GM19324 (cell line): Measurements from ENCODE around the gene ATP9A.
"Not testable (repeated sequence)": the region's sequence is repeated elsewhere in the genome, so short reads cannot be mapped to it uniquely, and the experiment has no call there.

Source experiments
- ATAC-seq: cut with Tn5 transposase; IDR thresholded peaks from one replicate; pipeline ENCODE4 v1.9.1; 2021; ENCODE audit warnings: mild to moderate bottlenecking, moderate library complexity; ENCODE audit not compliant: unreplicated experiment, low FRiP score

ATP9A gene

GRCh38 chr20:51792960-51793359 lies 24.8 kb upstream of the ATP9A start:
- ATAC-seq: no peak

DNA sequence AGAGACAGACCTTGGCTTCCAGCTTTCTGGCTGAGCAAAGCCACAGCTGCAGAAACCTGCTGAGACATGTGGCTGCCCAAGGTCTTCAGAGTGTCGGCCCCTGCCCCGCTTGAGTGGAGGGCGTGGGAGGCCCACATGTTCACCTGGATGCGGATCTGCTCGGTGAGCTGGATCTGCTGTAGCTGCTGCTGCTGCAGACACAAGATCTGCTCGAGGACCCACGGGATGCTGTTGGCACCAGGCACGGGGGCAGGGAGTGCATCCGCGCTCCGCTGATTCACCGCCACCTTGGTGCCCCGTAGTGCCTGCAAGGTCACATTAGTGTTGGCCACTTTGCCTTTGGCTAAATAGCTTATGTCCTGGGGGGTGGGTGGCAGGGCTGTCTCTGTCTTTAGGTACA lies 23.4 kb upstream of the ATP9A start:
- no peak for ATAC-seq

- ATAC-seq: no peak
These were observed 22.1 kb upstream of the ATP9A start for GRCh38 chr20:51790256-51790655.

DNA sequence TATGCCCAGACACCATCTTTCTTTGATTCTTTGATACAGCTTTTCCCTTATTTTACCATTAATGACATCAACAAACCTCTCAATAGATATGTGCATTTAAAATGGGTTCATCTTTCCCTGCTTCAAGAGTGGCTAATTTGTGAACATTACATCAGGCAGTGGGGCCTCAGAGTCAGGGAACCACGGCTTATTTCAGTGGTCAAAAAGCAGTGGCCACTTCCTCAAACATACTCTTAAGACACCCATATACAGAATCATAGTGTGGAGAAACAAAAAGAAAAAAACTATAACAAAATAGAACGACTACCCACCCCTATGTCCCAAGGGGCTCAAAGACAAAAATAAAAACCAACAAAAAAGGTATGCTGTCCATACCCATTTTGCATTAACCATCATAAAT lies 21.2 kb upstream of the ATP9A start:
- no peak for ATAC-seq

DNA sequence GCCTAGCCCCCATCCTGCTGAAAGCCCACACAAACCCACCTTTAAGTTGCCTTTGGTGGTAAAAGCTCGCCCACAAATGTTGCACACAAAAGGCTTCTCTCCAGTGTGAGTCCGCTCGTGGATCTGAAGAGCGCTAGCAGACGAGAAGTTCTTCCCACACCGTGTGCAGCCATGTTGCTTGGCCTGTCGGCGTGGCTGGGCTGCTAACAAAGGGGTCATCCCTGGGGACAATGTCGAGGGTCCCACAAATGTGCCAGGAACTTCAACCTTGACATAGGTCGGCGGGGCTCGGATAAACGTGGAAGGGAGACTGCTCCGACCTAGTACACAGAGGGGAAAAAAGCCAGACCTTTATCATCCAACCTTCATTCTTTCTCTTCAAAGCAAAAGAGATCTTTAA lies 20.6 kb upstream of the ATP9A start:
- no peak for ATAC-seq

- no peak for ATAC-seq
These were observed 16.1 kb upstream of the ATP9A start for GRCh38 chr20:51784299-51784698.

DNA sequence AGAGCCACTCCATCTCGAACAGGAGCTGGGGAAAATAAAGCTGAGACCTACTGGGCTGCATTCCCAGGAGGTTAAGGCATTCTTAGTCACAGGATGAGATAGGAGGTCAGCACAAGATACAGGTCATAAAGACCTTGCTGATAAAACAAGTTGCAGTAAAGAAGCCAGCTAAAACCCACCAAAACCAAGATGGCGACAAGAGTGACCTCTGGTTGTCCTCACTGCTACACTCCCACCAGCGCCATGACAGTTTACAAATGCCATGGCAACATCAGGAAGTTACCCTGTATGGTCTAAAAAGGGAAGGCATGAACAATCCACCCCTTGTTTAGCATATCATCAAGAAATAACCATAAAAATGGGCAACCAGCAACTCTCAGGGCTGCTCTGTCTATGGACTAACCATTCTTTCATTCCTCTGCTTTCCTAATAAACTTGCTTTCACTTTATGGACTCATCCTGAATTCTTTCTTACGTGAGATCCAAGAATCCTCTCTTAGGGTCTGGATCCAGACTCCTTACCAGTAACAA lies 10.1 kb upstream of the ATP9A start:
- ATAC-seq: not testable (repeated sequence)

GRCh38 chr20:51775241-51775640 lies 7.1 kb upstream of the ATP9A start:
- no peak for ATAC-seq

GRCh38 chr20:51772236-51772635 lies 4.0 kb upstream of the ATP9A start:
- no peak for ATAC-seq

GRCh38 chr20:51769976-51770615 lies 1.9 kb upstream of the ATP9A start:
- ATAC-seq: no peak

DNA sequence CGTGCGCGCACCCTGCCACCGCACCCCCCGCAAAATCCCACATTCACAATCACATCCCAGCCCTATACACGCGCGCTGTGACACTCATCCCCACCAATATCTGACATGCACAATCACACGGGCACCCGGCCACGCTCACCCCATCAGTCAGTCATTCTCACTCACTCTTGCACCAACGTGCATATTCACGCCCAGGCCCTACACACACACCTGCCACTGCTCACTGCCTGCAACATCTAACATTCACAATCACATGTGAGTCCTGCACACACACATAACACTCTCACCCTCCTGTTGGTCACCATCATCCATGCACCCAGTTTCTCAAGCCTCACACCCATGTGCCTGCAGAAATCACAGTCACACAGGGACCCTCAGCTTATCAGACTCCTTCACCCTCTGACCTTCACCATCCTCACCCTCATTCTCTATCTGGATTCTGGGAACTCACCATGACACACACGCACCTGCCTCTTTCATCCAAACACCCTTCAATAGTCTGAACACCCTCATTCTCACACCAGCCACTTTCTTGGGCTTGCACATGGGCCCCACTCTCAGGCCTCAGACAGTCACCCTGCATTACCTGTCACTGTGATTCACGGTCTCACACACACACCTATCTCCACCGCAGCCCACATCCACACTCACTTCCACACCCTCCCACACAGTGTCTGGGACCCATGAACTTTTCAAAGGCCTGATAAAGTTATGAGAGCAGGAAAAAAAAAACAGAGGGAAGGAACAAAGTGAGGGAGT lies 748 bp upstream of the ATP9A start:
- no peak for ATAC-seq

DNA sequence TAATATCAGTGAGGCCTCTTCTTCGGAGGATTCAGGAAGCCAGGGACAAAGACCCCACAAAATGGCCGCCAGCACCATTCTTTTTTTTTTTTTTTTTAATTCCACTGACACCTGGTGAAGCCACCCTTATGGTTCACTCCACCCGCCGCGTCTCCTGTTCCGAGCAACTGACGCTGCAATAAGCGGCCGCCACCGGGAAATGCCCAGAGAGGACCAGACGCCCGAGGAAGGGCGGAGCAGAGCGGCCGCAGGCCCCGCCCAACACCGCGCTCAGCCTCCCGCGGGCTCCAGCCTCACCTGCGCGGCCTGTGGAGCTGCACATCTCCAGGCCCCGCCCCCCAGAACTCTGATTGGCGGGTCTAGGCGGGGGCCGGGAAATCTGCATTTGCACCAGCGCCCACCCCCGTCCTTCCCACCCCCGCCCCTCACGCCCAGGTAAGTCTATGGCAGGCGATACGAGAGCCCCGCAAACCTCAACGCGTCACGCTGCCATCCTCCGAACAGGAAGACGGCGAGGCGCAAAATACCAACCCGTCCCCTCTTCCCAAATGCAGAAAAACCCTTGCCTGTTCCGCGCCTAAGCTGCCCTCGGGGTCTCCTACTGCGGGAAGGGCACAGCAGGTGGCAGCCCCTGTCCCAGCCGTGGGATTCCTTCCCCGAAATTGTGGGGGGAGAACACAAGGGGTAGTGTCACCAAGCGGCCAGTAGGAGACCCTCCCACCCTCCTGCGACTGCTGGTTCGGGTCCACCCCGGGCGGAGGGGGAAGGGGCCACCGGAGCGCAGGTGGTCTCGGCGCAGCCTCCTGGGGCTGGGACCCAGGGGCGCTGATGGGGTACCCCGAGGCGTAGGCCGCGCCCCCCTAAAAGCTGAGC lies 960 bp downstream of the ATP9A start:
- no peak for ATAC-seq

DNA sequence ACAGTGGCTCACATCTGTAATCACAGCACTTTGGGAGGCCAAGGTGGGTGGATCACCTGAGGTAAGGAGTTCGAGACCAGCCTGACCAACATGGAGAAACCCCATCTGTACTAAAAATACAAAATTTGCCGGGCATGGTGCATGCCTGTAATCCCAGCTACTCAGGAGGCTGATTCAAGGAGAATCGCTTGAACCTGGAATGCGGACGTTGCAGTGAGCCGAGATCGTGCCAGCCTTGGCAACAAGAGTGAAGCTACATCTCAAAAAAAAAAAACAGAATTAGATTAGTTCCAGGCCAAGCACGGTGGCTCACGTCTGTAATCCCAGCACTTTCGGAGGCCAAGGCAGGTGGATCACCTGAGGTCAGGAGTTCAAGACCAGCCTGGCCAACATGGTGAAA lies 2.8 kb downstream of the ATP9A start:
- not testable (repeated sequence) for ATAC-seq

DNA sequence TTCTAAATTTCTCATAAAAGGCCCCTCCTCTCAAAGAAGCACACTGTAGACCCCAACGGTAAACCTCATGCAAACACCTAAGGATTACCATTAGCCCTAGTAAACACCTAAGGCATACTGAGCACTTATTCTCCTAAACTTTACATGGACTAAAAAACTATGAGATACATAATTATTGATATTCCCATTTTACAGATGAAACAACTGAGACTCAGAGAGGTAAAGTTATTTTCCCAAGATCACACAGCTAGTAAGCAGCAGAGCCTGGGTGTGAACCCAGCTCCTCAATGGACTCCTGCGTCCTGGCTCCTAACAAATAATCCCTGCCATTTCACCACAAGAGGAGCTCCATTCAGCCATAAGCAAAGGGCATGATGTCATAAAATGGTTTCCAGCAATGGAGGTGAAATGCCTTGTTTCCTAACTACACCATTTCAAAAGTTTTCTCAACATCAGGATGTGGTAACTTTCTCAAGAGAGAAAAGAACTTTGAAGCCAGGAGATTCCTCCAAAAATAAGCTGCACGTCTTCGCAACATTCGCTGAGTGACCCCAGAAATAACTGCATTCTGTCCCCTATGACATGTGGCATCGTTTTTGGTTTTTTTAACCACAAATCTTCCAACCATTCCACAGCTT lies 4.1 kb downstream of the ATP9A start:
- ATAC-seq: no peak

GRCh38 chr20:51760905-51761546 lies 7.2 kb downstream of the ATP9A start:
- no peak for ATAC-seq

DNA sequence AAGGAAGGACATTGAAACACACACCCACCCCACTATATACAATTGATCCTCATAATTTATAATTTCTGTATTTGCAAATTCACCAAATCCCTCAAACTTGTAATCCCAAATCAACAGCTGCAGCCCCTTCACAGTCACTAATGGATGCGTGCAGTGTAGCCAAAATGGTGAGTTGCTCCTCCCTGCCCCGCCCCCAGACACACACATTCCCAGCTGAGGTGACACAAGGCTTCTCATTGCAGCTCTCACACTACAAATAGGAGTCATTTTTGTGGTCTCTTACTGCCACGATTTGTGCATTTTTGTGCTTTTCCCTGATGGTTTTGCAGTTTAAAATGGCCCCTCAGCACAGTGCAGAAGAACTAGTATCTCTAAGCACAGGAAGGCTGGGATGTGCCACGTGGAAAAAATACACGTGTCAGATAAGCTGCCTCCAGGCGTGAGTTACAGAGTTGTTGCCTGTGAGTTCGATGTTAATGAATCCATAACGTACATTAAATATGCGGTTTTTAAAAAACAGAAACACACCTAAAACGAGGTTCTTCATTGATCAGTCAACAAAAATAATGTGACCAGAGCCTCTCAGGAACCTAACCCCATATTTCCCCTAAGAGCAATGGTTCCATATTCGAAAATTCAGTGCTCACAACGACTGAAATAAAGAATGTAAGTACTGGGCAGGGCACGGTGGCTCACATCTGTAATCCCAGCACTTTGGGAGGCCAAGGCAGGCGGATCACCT lies 8.2 kb downstream of the ATP9A start:
- ATAC-seq: no peak

DNA sequence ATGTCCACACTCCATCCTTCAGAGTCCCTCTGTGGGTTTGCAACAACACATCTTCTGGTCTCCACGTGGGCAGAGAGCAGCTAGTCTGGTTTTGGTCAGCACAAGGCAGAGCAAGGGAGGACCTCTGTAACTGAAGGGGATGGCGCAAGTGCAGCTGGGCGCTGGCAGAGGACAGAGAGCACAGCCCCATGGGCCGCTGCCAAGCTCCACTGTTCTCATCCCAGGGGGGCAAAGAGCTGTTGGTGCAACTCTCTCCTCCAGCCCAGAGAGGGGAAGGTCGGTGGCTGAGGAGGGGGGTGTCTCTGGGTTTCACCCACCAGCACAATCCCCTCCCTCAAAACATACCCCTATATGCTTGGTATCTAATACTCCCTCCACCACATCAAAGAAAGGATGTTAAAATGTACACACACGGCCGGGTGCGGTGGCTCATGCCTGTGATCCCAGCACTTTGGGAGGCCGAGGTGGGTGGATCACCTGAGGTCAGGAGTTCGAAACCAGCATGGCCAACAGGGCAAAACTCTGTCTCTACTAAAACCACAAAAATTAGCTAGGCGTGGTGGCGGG lies 9.1 kb downstream of the ATP9A start:
- ATAC-seq: no peak

GRCh38 chr20:51757226-51757625 lies 11.0 kb downstream of the ATP9A start:
- no peak for ATAC-seq

DNA sequence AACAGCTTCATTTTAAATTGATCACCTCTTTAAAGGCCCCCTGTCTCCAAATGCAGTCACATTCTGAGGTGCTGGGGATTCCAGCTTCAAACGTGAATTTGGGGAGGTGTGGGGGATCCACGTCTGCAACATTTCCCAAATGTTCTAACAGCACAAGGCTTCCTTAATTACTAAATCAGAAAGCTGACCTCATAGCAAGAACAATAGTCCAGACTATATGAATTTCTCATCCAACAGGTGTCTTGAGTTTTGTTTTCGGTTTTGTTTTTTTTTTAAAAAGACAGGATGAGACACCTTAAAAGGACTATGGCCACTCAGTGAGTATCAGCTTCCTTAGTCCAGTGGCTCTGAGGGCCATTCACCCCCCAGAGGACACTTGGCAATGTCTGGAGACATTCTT lies 11.5 kb downstream of the ATP9A start:
- no peak for ATAC-seq
